ENCODE results near the gene SAP30L. TPM values are rescaled to one million over a fixed set of nuclear protein-coding genes. Genes with fewer than 3 reads are reported as not detected.

Gene SAP30L
- total RNA-seq, 1 donor, result 36.2 TPM

DNA sequence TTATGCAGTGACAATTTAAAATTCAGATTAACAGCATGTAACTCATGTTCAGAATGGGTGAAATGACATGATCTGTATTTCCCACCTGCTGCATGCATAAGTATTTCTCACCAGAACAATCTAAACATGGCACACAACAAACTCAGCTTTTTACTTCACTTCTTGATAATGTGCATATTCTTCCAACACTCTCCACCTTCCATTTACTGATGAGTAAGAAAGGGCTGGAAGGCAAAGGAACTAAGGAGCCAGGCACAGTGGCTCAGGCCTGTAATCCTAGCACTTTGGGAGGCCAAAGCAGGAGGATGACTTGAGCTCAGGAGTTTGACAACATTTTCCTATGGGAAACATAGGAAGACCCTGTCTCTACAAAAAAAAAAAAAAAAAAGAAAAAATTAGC lies 35.8 kb upstream of the SAP30L start:
- Histone ChIP-seq H3K4me1 (ENCODE audit: insufficient read depth, low read length) (peaks cover 6% of the 10 kb centered on the region), H3K4me3 (ENCODE audit: low read length) (no peak overlapping the region), H3K27me3 (ENCODE audit: insufficient read depth, low read length) (no peaks in the 10 kb centered on the region), H3K9me3 (ENCODE audit: low read depth, low read length) (no peaks in the 10 kb centered on the region)

- no peaks in the 10 kb centered on the region for H3K9me3 ChIP-seq (ENCODE audit: low read depth, low read length)
- no peak overlapping the region for H3K4me3 ChIP-seq (ENCODE audit: low read length)
- H3K27me3 ChIP-seq (ENCODE audit: insufficient read depth, low read length), result no peaks in the 10 kb centered on the region
- no peaks in the 10 kb centered on the region for H3K4me1 ChIP-seq (ENCODE audit: insufficient read depth, low read length)
These were observed 35.0 kb upstream of the SAP30L start for GRCh38 chr5:154410786-154411185.

DNA sequence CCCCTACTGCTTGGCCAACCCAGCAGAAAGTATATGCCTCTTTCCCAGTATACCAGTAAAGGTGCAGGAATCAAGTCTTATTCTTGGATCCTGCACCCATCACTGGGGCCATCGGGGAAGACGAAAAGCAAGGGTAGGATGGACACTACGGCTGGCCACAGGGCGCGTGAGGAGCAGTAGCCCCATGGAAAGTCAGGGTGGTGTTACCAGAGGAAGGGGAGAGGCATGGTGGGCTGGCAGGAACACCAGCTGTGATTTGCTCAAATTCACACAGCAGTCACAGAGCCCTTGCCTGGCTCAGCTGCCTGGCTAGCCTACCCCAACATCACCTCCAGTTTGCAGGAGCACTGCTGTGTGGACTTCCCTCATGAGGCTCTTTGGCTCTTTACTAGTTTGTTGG lies 34.5 kb upstream of the SAP30L start:
- no peaks in the 10 kb centered on the region for H3K4me1 ChIP-seq (ENCODE audit: insufficient read depth, low read length)
- H3K27me3 ChIP-seq (ENCODE audit: insufficient read depth, low read length), result no peaks in the 10 kb centered on the region
- H3K9me3 ChIP-seq (ENCODE audit: low read depth, low read length), result no peaks in the 10 kb centered on the region
- H3K4me3 ChIP-seq (ENCODE audit: low read length), result no peak overlapping the region

- no peaks in the 10 kb centered on the region for H3K27me3 ChIP-seq (ENCODE audit: insufficient read depth, low read length)
- H3K9me3 ChIP-seq (ENCODE audit: low read depth, low read length), result no peaks in the 10 kb centered on the region
- no peaks in the 10 kb centered on the region for H3K4me1 ChIP-seq (ENCODE audit: insufficient read depth, low read length)
- no peak overlapping the region for H3K4me3 ChIP-seq (ENCODE audit: low read length)
These were observed 33.5 kb upstream of the SAP30L start for GRCh38 chr5:154412316-154412715.

GRCh38 chr5:154412925-154413324 lies 32.9 kb upstream of the SAP30L start:
- Histone ChIP-seq H3K27me3 (ENCODE audit: insufficient read depth, low read length) (no peaks in the 10 kb centered on the region), H3K4me3 (ENCODE audit: low read length) (no peak overlapping the region), H3K9me3 (ENCODE audit: low read depth, low read length) (no peaks in the 10 kb centered on the region), H3K4me1 (ENCODE audit: insufficient read depth, low read length) (no peaks in the 10 kb centered on the region)

GRCh38 chr5:154415114-154415513 lies 30.7 kb upstream of the SAP30L start:
- Histone ChIP-seq H3K9me3 (ENCODE audit: low read depth, low read length) (no peaks in the 10 kb centered on the region), H3K4me3 (ENCODE audit: low read length) (no peak overlapping the region), H3K27me3 (ENCODE audit: insufficient read depth, low read length) (no peaks in the 10 kb centered on the region), H3K4me1 (ENCODE audit: insufficient read depth, low read length) (no peaks in the 10 kb centered on the region)

DNA sequence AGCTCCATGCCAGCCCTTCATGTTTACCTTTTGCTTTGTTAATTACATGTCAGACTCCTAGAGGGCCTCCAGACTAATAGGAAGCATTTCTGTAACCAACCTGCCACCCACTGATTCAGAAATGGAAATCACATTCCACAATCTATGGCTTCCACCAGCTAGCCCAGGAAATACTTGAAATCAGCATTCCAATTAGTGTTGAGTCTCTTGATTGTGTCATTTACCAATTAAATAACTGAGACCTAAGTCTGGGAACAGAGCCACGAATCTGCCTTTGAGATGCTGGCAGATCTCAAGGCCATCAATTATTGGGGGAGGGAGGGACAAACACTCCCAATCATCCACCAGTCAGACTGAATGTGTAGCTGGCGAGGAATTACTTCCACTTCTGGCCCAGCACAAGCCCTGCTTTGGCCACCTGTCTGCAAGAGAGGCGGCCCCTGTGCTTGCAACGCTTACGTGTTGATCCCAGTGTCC lies 27.4 kb upstream of the SAP30L start:
- Histone ChIP-seq H3K9me3 (ENCODE audit: low read depth, low read length) (no peaks in the 10 kb centered on the region), H3K27me3 (ENCODE audit: insufficient read depth, low read length) (no peaks in the 10 kb centered on the region), H3K4me3 (ENCODE audit: low read length) (no peak overlapping the region), H3K4me1 (ENCODE audit: insufficient read depth, low read length) (no peaks in the 10 kb centered on the region)

GRCh38 chr5:154419236-154419635 lies 26.6 kb upstream of the SAP30L start:
- no peak overlapping the region for H3K4me3 ChIP-seq (ENCODE audit: low read length)
- no peaks in the 10 kb centered on the region for H3K4me1 ChIP-seq (ENCODE audit: insufficient read depth, low read length)

DNA sequence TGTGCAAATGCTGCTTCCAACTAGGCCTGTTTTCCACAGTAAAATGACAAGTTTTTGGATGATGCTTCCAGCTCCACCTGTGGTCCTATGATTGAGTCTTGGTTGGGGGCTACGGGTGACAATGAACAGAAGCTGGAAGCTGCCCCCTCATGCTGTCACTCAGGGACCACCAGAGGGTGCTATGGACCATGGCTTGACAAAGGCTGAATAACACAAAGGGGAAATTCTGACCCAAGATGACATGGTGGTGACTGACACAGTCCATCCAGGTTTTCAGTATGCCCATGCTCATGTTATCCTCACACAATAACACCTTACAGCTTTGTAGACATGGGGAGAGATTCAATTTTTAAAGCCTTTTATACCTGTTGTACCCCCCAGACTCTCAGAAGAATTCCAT lies 23.9 kb upstream of the SAP30L start:
- no peaks in the 10 kb centered on the region for H3K9me3 ChIP-seq (ENCODE audit: low read depth, low read length)
- H3K4me3 ChIP-seq (ENCODE audit: low read length), result no peak overlapping the region
- H3K4me1 ChIP-seq (ENCODE audit: insufficient read depth, low read length), result no peaks in the 10 kb centered on the region
- H3K27me3 ChIP-seq (ENCODE audit: insufficient read depth, low read length), result no peaks in the 10 kb centered on the region

More at GRCh38 chr5:154419236-154419635, 26.6 kb upstream of the SAP30L start:
- H3K9me3 ChIP-seq (ENCODE audit: low read depth, low read length), result no peaks in the 10 kb centered on the region
- no peaks in the 10 kb centered on the region for H3K27me3 ChIP-seq (ENCODE audit: insufficient read depth, low read length)

DNA sequence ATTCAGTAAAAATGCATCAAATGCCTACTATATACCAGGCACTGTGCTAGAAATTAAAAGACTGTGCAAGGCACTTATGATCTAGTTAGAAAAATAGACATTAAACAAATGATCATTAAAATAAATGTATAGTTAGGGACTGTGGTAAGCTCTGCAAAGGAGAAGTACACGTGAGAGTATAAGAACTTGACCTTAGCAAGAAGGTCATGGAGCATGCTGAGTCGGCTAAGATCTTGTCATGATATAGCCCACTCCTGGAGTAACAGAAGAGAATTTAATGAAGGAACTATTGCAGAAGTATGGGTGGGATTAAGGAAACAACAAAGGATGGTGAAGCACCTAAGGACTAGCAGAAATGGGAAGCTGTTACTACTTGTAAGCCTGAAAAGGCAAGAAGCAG lies 23.5 kb upstream of the SAP30L start:
- Histone ChIP-seq H3K4me1 (ENCODE audit: insufficient read depth, low read length) (no peaks in the 10 kb centered on the region), H3K4me3 (ENCODE audit: low read length) (no peak overlapping the region), H3K9me3 (ENCODE audit: low read depth, low read length) (no peaks in the 10 kb centered on the region), H3K27me3 (ENCODE audit: insufficient read depth, low read length) (no peaks in the 10 kb centered on the region)

GRCh38 chr5:154428208-154428607 lies 17.6 kb upstream of the SAP30L start:
- H3K4me3 ChIP-seq (ENCODE audit: low read length), result no peak overlapping the region

DNA sequence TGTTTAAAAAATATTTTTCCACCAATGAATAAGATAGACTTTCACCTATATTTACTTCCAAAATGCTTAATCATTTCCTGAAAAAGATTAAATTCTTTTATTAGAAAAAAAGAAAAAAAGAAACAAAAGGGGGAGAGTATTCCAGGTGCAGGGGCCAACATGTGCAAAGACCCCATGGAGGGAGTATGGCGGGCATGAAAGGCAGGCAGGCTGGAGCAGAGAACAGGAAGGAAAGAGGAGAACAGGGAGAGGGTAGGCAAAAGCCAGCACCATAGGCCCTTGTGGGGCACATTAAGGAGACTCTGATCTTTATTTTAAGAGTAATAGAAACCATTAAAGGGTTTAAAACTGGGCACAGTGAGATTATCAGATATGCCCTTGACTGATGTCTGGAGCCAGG lies 16.5 kb upstream of the SAP30L start:
- Histone ChIP-seq H3K4me1 (ENCODE audit: insufficient read depth, low read length) (no peaks in the 10 kb centered on the region), H3K27me3 (ENCODE audit: insufficient read depth, low read length) (no peaks in the 10 kb centered on the region), H3K9me3 (ENCODE audit: low read depth, low read length) (no peaks in the 10 kb centered on the region), H3K4me3 (ENCODE audit: low read length) (no peak overlapping the region)

More at GRCh38 chr5:154428208-154428607, 17.6 kb upstream of the SAP30L start:
- Histone ChIP-seq H3K4me1 (ENCODE audit: insufficient read depth, low read length) (no peaks in the 10 kb centered on the region), H3K9me3 (ENCODE audit: low read depth, low read length) (no peaks in the 10 kb centered on the region), H3K27me3 (ENCODE audit: insufficient read depth, low read length) (no peaks in the 10 kb centered on the region)

GRCh38 chr5:154430466-154430865 lies 15.3 kb upstream of the SAP30L start:
- Histone ChIP-seq H3K4me3 (ENCODE audit: low read length) (no peak overlapping the region), H3K27me3 (ENCODE audit: insufficient read depth, low read length) (no peaks in the 10 kb centered on the region), H3K9me3 (ENCODE audit: low read depth, low read length) (no peaks in the 10 kb centered on the region), H3K4me1 (ENCODE audit: insufficient read depth, low read length) (no peaks in the 10 kb centered on the region)

GRCh38 chr5:154430961-154431630 lies 14.7 kb upstream of the SAP30L start:
- Histone ChIP-seq H3K4me3 (ENCODE audit: low read length) (no peak overlapping the region), H3K4me1 (ENCODE audit: insufficient read depth, low read length) (no peaks in the 10 kb centered on the region), H3K9me3 (ENCODE audit: low read depth, low read length) (no peaks in the 10 kb centered on the region), H3K27me3 (ENCODE audit: insufficient read depth, low read length) (no peaks in the 10 kb centered on the region)

- Histone ChIP-seq H3K27me3 (ENCODE audit: insufficient read depth, low read length) (no peaks in the 10 kb centered on the region), H3K9me3 (ENCODE audit: low read depth, low read length) (no peaks in the 10 kb centered on the region), H3K4me1 (ENCODE audit: insufficient read depth, low read length) (no peaks in the 10 kb centered on the region), H3K4me3 (ENCODE audit: low read length) (no peak overlapping the region)
These were observed 10.6 kb upstream of the SAP30L start for GRCh38 chr5:154435226-154435625.

DNA sequence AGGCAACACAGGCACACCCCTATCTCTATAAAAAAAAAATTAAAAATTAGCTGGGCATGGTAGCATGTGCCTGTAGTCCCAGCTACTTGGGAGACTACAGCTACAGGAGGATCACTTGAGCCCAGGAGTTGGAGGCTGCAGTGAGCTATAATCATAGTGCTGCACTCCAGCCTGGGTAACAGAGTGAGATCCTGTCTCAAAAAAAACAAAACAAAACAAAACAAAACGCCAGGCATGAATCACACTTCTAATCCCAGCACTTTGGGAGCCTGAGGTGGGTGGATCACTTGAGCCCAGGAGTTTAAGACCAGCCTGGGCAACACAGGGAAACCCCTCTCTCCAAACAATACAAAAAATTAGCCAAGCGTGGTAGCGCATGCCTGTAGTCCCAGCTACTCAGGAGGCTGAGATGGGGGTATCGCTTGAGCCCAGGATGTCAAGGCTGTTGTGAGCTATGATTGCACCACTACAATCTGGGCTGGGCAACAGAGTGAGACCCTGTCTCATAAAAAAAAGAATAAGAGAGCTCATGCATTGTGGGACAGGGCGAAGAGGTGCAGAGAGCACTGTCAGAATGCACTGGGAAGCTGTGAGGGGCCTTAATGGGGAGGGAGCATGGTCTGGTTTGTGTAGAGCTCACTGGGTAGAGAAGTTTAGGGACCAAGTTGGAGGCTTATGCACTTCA lies 8.4 kb upstream of the SAP30L start:
- Histone ChIP-seq H3K4me1 (ENCODE audit: insufficient read depth, low read length) (no peaks in the 10 kb centered on the region), H3K27me3 (ENCODE audit: insufficient read depth, low read length) (no peaks in the 10 kb centered on the region), H3K9me3 (ENCODE audit: low read depth, low read length) (no peaks in the 10 kb centered on the region), H3K4me3 (ENCODE audit: low read length) (no peak overlapping the region)
